NCI-H82 treated with DMSO at 0.1 percent for 48 hours (cell line): ENCODE data around the gene SCO2.
A peak's percentile ranks its signal among the peaks of the same experiment; 100 is the strongest.
"Not testable (repeated sequence)": the region's sequence is repeated elsewhere in the genome, so short reads cannot be mapped to it uniquely, and the experiment has no call there.

Source experiments
- DNase-seq: peaks from one replicate; lab custom pipeline; 2025; ENCODE audit not compliant: unreplicated experiment; lab: John Stamatoyannopoulos, UW

Gene SCO2

DNA sequence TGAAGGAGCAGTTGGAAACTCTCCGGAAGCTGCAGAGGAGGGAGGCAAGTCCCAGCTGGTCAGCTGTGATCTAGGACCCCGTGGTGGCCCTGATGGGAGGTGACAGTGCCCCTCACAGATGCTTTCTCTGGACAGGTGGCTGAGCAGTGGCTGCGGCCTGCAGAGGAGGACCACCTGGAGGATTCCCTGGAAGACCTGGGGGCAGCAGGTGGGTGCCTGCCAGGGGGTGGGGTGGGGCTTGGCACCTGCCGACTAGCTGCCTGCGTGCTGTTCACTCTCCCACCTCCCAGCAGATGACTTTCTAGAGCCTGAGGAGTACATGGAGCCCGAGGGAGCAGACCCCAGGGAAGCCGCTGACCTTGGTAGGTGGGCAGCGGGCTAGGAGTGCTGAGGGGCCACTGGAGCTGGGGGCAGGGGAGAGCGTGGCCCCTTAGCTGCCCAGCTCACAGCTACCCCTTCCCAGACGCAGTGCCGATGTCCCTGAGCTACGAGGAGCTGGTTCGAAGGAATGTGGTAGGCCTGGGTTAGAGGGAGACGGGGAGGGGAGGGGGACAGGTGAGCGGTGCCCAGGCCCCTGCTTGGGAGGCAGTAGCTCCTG lies 3.1 kb downstream of the SCO2 start:
- DNase-seq: no peak

DNA sequence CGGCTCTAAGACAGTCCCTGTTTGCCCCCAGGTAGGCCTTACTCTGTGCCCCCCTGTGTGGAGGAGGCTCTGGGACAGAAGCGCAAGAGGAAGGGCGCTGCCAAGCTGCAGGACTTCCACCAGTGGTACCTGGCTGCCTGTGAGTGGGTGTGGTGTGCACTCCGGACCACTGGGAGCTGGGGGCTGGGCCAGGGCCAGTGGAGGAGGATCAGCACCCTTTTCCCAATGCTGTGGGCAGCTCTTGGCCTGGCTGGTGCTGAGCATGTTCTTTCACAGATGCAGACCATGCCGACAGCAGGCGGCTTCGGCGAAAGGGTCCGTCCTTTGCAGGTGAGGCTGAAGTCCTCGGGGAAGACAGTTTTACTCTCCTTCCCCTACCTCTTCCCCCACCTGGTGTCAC lies 3.7 kb downstream of the SCO2 start:
- DNase-seq: no peak

DNA sequence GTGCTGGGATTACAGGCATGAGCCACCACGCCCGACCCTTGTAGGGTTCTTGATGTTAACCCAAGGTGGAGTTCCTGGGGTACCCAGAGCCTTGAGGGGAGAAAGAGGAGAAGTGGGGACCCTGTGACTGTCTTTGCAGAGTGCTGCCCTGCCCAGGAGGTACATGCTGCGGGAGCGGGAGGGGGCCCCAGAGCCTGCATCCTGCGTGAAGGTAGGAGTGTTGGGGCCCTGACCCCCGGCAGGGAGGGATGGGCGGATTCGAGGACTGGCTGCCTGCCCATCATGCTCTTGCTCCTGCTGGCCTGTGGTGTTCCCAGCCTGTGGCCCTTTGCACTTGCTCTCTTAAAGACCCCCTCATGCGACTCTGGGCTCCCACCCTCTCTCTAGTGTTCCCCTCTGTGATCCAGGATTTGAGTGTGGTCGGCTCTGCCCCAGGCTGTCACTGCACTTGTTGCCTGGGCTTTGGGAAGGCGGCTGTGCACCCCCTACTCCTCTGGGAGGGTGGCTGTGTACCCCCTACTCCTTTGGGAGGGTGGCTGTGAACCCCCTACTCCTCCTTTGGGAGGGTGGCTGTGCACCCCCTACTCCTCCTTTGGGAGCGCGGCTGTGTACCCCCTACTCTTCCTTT lies 4.5 kb downstream of the SCO2 start:
- no peak for DNase-seq

DNA sequence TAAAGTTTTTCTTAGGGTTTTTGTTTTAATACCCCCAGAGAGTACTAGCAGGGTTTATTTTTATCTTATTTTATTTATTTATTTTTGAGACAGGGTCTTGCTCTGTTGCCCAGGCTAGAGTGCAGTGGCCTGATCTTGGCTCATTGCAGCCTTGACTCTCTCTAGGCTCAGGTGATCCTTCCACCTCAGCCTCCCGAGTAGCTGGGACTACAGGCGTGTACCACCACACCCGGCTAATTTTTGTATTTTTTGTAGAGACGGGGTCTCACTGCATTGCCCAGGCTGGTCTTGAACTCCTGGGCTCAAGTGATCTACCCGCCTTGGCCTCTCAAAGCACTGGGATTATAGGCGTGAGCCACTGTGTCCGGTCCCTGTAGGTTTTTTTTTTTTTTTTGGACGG lies 5.2 kb downstream of the SCO2 start:
- not testable (repeated sequence) for DNase-seq

DNA sequence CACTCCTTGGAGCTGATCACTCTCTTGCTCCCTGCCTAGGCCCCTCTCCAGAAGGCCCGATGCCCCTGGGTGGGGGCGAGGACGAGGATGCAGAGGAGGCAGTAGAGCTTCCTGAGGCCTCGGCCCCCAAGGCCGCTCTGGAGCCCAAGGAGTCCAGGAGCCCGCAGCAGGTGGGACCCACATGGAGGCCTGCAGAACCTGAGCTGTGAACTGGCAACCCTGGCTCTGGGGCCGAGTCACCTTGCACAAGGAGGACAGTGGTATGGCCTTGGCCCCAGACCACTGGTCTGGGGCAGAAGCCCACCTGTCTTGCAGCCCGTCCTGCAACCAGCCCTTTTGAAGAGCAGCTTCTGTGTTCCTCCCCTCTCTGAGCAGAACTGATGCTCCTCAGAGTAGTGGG lies 6.2 kb downstream of the SCO2 start:
- no peak for DNase-seq

DNA sequence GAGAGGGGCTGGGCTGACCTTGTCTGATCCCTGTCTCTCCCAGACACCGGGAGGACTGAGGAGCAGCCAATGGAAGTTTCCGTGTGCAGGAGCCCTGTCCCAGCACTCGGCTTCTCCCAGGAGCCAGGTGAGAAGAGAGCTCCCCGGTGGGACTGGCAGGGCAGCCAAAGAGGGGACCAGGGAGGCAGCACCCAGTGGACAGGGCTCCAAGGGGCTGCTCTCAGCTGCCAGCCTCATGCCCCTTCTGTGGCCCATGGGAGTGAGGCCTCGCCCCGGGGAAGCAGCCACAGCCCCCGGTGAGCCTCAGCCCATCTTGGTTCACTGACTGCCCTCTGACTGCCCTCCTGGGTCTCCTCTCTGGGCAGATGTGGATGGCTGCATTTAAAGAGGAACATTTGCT lies 6.8 kb downstream of the SCO2 start:
- no peak for DNase-seq

DNA sequence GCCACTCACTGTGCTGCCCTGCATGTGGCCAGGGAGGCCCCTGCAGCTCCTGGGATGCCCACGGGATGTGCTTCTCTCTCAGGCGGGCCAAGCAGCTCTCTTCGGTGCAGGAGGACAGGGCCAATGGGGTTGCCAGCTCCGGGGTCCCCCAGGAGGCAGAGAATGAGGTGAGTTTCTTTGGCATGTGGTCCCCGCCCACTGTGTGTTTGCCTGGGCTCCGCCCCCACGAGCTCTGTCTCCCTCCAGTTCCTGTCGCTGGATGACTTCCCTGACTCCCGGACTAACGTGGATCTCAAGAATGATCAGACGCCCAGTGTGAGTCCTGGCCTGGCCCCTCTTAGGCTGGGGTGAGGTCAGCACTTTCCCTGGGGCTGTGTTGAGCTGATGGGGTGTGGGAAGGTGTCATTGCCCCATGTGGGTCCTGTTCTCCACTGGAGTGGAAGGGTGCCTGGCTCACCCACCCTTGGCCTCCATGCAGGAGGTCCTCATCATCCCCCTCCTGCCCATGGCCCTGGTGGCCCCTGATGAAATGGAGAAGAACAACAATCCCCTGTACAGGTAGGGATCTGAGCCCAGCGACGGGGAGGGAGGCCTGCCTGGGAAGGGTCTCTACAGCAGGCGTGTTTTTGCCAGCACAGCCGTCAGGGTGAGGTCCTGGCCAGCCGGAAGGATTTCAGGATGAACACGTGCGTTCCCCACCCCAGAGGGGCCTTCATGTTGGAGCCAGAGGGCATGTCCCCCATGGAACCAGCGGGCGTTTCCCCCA lies 7.7 kb downstream of the SCO2 start:
- DNase-seq: no peak

DNA sequence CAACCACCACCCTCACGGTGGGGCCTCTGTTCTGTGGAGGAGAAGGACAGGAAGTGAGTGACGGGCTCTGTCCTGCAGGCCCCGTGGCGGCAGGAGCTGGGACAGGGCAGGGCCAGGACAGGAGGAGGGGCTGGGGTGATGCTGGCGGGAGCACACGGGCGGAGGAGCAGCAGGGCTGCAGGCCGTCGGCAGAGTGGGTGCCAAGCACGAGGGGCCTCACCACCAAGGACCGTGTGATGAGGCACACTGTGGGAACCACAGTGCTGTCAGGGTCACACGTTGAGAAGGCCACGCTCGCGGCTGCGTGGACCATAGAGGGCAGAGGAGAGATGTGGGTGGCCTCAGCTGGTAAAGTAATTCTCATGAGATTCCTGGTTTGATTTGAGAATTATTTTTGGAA lies 8.5 kb downstream of the SCO2 start:
- no peak for DNase-seq

DNA sequence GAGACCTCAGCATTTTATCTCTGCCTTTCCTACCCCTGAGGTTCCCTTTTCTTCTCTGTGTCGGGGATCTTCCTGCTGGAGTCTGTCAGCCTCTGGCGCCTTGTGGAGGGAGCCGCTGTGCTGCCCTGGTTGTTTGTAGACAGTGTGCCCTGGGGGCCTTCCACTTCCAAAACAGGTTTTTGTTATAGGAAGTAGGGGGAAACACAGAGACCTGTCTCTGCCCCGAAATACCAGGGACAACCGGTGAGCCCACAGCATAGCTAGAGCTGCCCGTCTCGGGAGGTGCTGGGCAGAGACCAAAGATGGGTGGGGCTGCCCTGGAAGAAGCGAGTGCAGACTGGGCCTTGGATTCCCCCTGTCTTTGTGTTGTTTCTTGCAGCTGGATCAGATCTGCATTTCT lies 9.3 kb downstream of the SCO2 start:
- no peak for DNase-seq

DNA sequence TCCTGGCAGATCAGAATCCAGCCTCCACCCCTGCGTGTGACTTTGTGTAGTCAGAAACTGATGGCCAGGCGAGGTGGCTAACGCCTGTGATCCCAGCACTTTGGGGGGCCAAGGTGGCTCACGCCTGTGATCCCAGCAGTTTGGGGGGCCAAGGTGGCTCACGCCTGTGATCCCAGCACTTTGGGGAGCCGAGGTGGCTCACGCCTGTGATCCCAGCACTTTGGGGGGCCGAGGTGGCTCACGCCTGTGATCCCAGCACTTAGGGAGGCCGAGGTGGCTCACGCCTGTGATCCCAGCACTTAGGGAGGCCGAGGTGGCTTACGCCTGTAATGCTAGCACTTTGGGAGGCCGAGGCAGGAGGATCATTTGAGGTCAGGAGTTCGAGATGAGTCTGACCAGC lies 12.2 kb downstream of the SCO2 start:
- no peak for DNase-seq

DNA sequence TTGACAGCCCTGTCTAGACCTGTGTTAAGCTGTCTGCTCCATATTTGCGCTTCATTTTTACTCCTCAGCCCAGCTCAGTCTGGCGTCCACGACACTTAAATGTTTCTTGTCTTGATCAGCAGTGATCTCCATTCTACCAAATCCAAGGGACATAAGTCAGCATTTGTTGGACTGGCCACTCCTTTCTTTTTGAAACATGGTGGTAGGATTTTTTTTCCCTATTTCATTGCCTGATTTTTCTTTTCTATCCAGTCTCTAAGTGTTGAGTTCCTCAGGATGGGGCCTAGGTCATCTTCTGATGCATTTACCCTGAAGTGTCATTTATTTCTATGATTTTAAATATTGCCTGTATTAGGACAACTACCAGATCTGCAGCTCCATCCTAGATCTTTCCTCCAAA lies 16.5 kb downstream of the SCO2 start:
- no peak for DNase-seq

DNA sequence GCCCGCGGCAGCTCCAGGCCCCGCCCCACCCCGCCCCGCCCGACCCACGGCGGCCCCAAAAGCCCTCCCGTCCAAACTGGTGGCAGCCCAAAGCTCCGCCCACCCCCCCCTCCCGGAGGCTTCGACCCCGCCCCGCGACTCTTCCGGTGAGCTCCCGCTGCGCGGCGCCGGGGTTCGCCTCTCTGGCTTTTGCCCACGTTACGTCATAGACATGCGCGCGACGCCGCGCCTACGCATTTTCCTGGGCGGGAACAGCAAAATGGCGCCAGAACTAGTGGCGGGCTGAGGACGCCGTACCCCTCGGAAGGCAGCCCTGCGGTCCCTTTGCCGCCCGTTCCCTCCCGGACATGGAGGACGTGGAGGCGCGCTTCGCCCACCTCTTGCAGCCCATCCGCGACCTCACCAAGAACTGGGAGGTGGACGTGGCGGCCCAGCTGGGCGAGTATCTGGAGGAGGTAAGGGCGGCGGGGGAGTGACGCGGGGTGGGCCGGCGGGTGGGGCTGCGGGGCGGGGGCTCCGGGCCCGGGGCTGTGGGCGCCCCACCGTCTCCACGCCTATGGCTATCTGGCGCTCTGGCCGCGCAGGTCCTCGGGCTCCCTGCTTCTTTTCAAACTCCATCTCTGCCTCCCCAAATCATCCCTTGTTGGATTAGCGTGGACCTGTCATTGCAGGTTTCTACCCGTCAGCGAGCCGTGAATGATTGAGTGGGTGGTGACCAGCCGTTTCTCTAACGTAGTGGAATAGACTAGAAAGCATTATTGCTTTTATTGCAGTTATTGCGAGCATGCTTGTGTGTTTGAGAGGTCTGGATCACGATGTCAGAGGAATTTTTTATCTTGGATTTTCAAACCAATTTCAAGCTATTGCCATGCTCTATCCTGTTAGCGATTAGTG lies 17.2 kb downstream of the SCO2 start, which contains the start of gene NCAPH2:
Gene NCAPH2 (plus strand): TSS at position 234 of the 894 bp plus-strand sequence. CDS start 114 bp downstream, at position 348.
- peak; percentile 84 for DNase-seq

DNA sequence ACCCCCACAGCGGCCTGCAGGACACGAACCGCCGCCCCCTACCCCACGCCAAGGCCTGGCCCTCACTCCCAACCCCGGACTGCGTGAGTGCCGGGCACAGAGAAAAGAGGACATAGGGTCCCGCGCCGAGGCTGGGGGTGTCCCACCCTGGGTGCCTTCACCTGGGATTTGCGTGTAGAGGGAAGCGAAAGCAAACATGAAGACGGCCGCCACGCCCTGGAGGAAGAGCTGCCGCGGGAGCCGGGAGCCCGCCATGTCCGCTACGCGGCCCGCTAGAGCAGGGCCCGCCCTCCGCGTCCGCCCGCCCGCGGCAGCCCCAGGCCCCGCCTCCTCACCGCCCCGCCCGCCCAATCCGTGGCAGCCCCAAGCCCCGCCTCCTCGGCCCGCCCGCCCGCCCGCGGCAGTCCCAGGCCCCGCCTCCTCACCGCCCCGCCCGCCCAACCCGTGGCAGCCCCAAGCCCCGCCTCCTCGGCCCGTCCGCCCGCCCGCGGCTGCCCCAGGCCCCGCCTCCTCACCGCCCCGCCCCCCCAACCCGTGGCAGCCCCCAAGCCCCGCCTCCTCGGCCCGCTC lies 17.9 kb downstream of the SCO2 start, which contains the start of gene LMF2:
Gene LMF2 (minus strand): TSS at position 282 of the 570 bp plus-strand sequence. CDS start 27 bp downstream, at position 255.
- no peak for DNase-seq

DNA sequence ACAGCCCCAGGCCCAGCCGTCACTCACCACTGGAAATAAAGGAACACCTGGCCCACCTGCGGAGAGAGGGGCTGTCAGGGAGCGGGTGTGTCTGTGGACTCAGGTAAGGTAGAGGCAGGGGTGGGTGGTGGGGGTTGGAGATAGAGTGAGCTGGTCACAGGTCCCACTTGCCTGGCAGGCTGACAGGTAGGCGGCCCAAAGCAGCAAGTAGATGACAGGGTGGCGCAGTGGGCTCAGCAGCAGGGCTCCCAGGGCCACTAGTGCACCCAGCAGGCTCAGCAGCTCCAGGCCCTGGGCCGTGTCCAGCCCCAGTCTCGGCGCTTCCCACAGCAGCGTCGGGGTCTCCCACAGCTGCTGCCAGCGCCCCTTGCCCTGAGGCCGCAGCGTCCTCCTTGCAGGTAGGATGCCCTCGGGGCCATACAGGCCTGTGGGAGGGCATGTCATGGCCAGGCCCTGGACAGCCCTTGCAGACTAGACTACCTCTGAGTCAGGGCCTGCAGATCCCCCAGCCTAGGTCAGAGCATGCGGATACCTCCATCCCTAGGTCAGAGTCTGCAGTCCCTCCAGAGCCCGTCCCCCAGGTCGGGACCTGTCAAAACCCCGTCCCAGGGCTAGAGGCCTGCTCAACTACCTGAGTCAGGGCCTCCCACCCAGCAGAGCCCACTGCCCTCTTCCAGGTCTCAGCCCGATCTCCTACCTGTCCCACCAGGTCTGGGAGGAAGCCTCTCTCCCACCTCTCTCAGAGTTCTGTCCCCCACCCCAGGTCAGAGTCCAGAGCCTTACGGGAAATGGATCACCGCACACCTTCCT lies 18.6 kb downstream of the SCO2 start:
- no peak for DNase-seq

DNA sequence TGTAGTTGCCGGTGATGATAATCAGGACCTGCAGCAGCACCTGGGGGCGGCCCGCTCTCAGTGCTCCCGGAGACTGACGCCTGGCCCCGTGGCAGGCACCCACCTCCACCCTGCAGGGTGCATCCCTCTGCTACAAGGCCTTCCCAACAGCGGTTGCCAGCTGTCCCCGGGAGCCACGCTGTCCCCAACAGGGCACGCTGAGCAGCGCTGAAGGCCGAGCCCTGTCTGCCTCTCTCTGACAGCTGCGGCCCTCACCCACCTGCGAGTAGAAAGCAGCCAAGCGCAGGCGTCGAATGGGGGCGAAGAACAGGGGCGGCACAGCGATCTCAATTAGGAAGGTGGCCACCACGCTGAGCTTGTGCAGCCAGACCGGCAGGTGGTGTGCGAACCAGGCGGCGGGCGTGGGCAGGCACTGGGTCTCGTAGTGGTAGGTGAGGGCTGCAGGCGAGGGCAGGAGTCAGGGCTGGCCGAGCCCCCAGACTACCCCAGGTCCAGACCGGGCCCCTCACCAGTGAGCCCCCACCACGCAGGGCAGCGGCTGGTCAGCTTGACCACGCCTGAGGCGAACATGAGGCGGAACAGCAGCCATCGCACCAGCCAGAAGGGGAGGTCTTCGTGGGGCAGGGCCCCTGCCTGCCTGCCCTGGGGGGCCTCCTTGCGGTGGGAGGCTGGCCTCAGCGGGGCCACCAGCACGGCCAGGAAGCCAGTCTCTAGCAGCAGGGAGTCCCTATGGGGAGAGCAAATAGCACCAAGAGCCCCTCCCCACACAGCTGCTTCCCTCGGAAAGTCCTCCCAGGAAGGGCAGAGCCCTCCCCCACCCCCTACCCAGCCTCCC lies 19.4 kb downstream of the SCO2 start:
- no peak for DNase-seq

DNA sequence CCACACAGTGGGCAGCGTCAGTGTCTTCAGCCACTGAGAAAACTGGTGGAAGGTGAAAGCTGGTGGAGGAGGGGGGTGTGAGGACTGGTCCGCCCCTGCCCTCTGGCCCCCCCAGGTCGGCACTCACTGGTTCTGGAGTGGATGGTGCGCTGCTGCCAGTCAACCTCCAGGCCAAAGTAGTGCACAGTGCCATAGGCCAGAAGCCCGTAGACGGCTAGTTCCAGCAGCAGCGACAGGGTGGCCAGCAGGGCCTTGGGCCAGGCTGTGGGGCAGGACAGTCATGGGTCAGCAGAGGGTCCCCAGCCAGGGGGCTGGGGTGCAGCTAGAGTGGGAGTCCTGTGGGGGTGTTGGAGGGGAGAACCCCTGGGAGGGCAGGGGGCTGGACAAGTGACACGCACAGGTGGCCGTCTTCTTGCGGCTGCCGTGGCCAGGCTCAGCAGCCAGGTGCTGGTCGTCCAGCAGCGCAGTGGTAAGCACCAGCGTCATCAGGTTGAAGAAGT lies 20.1 kb downstream of the SCO2 start:
- DNase-seq: no peak

DNA sequence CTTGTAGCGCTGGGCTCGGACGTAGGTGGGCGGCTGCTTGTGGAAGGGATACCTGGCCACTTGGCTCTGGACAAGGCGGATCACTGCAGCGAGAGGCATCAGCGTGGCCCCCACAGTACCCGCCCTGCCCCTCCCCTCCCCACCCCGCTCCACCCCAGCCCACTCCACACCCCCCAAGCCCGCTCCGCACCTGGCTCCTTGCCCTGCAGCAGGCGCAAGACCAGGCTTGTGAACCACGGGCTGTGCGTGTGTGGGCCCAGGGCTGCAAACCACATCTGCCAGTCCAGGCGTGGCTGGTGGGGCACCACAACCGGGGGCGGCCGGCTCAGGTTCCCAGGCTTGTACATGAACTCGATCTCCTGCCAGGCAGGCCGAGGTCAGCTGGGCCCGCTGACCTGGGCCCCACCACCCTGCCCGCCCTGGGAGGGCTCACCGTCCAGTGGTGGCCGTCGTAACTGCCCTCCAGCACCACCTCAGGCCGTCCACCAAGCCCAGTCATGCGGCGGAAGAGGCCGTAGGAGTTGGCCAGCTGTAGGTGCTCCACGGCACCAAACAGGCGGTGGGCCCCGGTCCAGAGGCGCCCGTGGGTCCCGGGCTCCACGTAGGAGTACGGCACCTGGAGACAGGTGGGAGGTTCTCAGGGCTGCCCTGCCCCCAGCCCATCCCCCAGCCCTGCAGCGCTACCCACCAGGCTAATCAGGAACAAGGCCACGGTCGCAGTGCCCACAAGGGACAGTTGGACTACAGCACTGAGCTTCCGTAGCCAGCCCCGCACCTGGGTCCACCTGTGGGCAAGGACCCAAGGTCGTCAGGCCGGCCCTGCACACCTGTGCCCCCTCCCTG lies 20.8 kb downstream of the SCO2 start:
- DNase-seq: no peak
